ENCODE data around the gene FSTL3. TPM values are rescaled to one million over a fixed set of nuclear protein-coding genes. Genes with fewer than 3 reads are reported as not detected.
A peak's percentile ranks its signal among the peaks of the same experiment; 100 is the strongest.

Gene FSTL3
- total RNA-seq, 2 donors from 2014 or later: 4.1 to 10.1 TPM

GRCh38 chr19:670609-671075 lies 5.5 kb upstream of the FSTL3 start:
- H3K36me3 Mint-ChIP-seq: no peaks in the 10 kb centered on the region
- no peak overlapping the region for H3K27ac Mint-ChIP-seq
- H3K9me3 Mint-ChIP-seq: no peaks in the 10 kb centered on the region
- ATAC-seq: peak in 1 of 2 donors; percentile 51
- no peak for DNase-seq (ENCODE audit: low spot score in 2 of 2)

- H3K9me3 Mint-ChIP-seq: no peaks in the 10 kb centered on the region
- H3K36me3 Mint-ChIP-seq: no peaks in the 10 kb centered on the region
- DNase-seq (ENCODE audit: low spot score in 2 of 2): no peak
- ATAC-seq: no peak
- no peak overlapping the region for H3K27ac Mint-ChIP-seq
These were observed 1.7 kb upstream of the FSTL3 start for GRCh38 chr19:674282-675151.

DNA sequence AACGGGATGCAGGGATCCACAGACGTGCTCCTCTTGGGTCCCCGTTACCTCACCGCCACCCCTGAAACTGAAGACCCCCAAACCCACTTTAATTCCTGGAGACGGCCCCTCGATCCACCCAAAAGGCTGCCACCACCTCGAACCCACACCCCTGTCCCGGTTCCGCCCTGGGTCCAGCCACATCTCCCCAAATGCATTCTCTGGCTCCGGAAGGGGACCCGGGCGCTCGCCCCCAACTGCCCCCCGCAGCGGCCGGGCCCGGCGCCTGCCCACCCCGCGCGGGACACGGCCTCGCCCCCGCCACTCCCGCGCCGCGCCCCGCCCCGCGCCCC lies 219 bp upstream of the FSTL3 start:
- H3K27ac Mint-ChIP-seq: no peak overlapping the region
- DNase-seq (ENCODE audit: low spot score in 2 of 2): no peak
- H3K36me3 Mint-ChIP-seq: no peaks in the 10 kb centered on the region
- ATAC-seq: no peak
- H3K9me3 Mint-ChIP-seq: no peaks in the 10 kb centered on the region

GRCh38 chr19:677201-677600 lies 1.0 kb downstream of the FSTL3 start:
- DNase-seq (ENCODE audit: low spot score in 2 of 2): no peak
- no peak overlapping the region for H3K27ac Mint-ChIP-seq
- no peak for ATAC-seq
- no peaks in the 10 kb centered on the region for H3K36me3 Mint-ChIP-seq
- H3K9me3 Mint-ChIP-seq: no peaks in the 10 kb centered on the region

DNA sequence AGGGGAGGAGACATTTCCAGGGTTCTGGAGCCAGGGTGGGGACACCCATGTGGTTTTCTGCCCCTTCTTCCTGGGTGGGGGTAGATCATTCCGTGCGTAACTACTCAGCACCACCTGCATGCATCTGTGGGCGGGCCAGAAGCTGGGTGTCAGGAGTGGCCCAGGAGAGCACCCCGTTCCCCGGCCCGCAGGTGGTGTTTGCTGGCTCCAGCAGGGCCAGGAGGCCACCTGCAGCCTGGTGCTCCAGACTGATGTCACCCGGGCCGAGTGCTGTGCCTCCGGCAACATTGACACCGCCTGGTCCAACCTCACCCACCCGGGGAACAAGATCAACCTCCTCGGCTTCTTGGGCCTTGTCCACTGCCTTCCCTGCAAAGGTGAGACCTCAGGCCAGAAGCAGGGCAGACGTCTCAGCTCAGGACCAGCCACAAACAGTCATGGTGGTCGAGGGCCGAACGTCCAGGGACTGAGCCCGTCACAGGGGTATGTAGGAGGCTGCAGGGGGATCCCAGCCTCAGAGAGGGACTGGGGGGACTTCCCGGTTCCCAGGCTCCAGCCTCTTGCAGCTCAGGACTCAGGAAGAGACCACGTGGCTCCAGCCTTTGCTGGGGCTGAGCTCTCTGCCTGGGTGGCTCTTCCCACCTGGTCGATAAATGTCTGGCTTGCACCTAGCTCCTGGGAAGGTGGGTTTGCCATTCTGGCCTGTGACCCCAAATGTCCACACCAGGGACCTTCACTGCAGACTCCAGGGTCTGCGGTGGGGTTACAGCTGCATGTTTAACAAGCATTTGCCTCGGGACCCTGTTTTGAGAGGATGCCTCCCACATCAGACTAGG lies 1.6 kb downstream of the FSTL3 start:
- Mint-ChIP-seq H3K27ac (no peak overlapping the region), H3K9me3 (no peaks in the 10 kb centered on the region), H3K36me3 (no peaks in the 10 kb centered on the region)
- ATAC-seq (no peak), DNase-seq (ENCODE audit: low spot score in 2 of 2) (no peak)

DNA sequence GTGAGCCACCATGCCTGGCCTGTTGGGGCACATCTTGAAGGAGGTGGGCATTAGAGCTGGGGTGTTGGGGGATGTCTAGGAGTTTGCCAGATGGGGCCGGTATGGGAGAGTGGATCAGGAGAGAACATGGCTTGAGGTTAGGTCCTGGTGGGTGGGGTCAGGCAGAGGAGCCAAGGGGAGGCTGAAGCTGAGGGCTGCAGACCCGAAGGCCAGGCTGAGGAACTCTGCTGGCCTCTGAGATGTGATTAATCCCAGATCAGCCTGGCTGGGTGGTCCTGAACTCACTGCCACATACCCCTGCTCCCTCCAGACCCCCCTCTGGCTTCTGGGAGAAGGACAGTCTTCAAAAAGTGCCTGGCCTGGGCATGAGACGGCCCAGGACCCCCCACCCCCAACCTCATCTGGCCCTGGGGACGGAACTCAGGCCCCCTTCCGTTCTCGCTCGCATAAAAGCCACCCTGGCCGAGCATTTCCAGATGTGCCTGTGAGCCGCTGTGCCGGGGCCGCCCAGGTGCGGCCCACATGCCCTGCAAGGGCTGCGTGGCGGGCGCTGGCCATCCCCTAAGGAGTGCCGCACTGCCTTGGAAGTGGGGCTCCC lies 2.7 kb downstream of the FSTL3 start:
- Mint-ChIP-seq H3K9me3 (no peaks in the 10 kb centered on the region), H3K27ac (no peak overlapping the region), H3K36me3 (no peaks in the 10 kb centered on the region)
- no peak for ATAC-seq
- no peak for DNase-seq (ENCODE audit: low spot score in 2 of 2)

DNA sequence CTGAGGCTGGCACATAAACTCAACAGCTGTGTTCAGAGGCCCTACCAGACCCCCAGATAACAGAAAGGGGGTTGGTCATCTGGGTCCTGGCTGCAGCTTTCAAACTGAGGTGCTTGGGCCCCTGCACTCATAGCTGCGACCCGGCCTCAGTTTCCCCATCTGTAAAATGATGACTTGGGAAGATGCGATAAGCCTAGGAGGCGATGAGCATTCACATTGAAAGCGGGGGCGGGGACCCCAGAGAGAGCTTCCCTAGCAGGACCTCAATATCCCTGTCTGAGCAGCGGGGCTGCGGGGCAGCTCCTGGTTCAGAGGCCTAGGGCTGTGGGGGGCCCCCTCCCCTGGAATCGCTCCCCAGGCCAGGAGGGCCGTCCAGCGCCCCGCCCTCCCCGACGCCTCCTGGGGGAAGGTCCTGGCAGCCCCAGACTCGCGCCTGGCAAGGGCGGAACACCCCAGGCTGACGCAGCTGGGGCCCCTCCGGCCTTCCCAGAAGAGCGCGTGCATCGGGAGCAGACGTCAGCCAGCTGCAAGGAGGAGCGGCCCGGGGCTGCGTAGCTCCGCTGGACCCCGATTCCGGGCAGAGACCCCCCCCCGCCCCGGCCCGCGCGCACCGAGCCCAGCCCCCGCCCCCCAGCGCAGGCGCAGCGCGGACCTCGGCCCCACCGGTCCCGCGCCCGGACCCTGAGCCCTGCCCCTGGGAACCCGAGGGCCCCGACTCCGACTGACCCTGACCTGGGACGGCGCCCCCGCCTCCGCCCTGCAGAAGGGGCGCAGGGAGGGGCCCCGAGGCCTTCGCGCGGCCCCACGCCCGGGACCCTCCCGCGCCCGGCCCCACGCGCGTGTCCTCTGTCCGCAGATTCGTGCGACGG lies 3.5 kb downstream of the FSTL3 start:
- DNase-seq (ENCODE audit: low spot score in 2 of 2) (peak; percentile 44 to 64), ATAC-seq (peak; percentile 6 to 20)
- H3K36me3 Mint-ChIP-seq: no peaks in the 10 kb centered on the region
- H3K9me3 Mint-ChIP-seq: no peaks in the 10 kb centered on the region
- no peak overlapping the region for H3K27ac Mint-ChIP-seq

DNA sequence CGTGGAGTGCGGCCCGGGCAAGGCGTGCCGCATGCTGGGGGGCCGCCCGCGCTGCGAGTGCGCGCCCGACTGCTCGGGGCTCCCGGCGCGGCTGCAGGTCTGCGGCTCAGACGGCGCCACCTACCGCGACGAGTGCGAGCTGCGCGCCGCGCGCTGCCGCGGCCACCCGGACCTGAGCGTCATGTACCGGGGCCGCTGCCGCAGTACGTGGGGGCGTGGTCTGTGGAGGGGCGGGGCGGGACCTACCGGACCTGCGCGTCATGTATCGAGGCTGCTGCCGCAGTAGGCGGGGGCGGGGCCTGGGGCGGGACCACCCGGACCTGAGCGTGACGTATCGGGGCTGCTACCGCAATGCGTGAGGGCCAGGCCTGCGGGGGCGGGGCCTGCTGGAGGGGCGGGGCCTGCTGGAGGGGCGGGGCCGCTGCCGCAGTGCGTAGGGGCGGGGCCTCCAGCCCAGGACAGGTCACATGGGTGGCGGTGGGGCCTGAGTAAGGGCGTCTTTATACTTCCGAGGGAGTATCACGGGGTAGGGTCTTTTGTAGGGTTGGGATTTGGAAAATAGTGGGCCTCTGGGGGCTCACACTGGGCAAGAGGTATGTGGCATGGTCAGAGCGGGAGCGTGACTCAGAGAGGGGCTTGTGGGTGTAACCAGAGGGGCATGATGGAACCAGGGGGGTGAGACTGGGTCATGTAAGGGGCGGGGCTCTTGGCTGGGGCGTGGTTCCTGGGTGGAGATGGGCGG lies 4.3 kb downstream of the FSTL3 start:
- peak; percentile 85 for ATAC-seq
- Mint-ChIP-seq H3K36me3 (no peaks in the 10 kb centered on the region), H3K9me3 (no peaks in the 10 kb centered on the region), H3K27ac (peak overlapping the region; percentile 85 to 100)
- peak; percentile 96 for DNase-seq (ENCODE audit: low spot score in 2 of 2)

- no peak for ATAC-seq
- no peaks in the 10 kb centered on the region for H3K9me3 Mint-ChIP-seq
- H3K36me3 Mint-ChIP-seq: no peaks in the 10 kb centered on the region
- DNase-seq (ENCODE audit: low spot score in 2 of 2): peak in 1 of 2 donors; percentile 26
- H3K27ac Mint-ChIP-seq: peak overlapping the region; percentile 85 to 100
These were observed 5.1 kb downstream of the FSTL3 start for GRCh38 chr19:681029-682019.

DNA sequence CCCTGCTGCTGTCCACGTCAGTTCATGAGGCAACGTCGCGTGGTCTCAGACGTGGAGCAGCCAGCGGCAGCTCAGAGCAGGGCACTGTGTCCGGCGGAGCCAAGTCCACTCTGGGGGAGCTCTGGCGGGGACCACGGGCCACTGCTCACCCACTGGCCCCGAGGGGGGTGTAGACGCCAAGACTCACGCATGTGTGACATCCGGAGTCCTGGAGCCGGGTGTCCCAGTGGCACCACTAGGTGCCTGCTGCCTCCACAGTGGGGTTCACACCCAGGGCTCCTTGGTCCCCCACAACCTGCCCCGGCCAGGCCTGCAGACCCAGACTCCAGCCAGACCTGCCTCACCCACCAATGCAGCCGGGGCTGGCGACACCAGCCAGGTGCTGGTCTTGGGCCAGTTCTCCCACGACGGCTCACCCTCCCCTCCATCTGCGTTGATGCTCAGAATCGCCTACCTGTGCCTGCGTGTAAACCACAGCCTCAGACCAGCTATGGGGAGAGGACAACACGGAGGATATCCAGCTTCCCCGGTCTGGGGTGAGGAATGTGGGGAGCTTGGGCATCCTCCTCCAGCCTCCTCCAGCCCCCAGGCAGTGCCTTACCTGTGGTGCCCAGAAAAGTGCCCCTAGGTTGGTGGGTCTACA lies 6.6 kb downstream of the FSTL3 start:
- ATAC-seq (no peak), DNase-seq (ENCODE audit: low spot score in 2 of 2) (no peak)
- no peak overlapping the region for H3K27ac Mint-ChIP-seq
- H3K9me3 Mint-ChIP-seq: no peaks in the 10 kb centered on the region
- no peaks in the 10 kb centered on the region for H3K36me3 Mint-ChIP-seq

DNA sequence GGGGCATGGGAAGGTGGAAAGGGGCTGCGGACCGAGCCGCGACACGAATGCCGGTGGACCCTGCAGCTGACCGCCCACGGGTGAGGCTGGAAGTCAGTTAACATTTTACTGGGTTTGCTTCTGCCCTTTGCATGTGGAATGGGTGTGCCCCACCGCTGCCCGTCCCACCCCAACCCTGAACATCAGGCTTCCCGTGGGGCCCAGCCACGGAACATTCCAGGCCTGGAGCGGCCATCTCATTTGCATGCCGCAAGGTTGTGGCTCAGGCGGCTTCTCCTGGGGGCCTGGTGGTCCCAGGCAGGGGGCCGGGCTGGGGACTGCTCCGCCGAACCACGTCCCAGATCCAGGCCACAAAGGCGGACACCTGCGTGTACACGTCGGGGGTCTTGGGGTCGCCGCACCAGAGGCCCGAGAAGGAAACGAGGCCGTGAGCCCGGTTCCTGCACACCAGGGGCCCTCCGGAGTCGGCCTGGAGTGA lies 9.3 kb downstream of the FSTL3 start:
- no peak for DNase-seq (ENCODE audit: low spot score in 2 of 2)
- Mint-ChIP-seq H3K27ac (no peak overlapping the region), H3K36me3 (no peaks in the 10 kb centered on the region), H3K9me3 (no peaks in the 10 kb centered on the region)
- no peak for ATAC-seq

GRCh38 chr19:686589-687297 lies 10.6 kb downstream of the FSTL3 start:
- no peak for ATAC-seq

GRCh38 chr19:687569-688166 lies 11.5 kb downstream of the FSTL3 start:
- no peaks in the 10 kb centered on the region for H3K9me3 Mint-ChIP-seq
- DNase-seq (ENCODE audit: low spot score in 2 of 2) (no peak), ATAC-seq (no peak)
- H3K27ac Mint-ChIP-seq: no peak overlapping the region
- H3K36me3 Mint-ChIP-seq: no peaks in the 10 kb centered on the region

More at GRCh38 chr19:686589-687297, 10.6 kb downstream of the FSTL3 start:
- no peak for DNase-seq (ENCODE audit: low spot score in 2 of 2)
- H3K9me3 Mint-ChIP-seq: no peaks in the 10 kb centered on the region
- no peak overlapping the region for H3K27ac Mint-ChIP-seq
- H3K36me3 Mint-ChIP-seq: no peaks in the 10 kb centered on the region
